Glomerular endothelial cell (primary cell): ENCODE results near the gene STON2. TPM values are rescaled to one million over a fixed set of nuclear protein-coding genes. Genes with fewer than 3 reads are reported as not detected.

Experiments
- DNase-seq: peaks from one replicate; pipeline ENCODE4 v3.0.0-alpha.2; 2011; ENCODE audit warnings: low read depth, low spot score; ENCODE audit errors: extremely low read depth
- total RNA-seq: library from RNA; depleted of rRNA; stranded (reverse); fragments of >200 nt; gene quantifications from 2 replicates; pipeline ENCODE4 v1.2.3, GENCODE V29; 2015

STON2 gene
- total RNA-seq, 1 donor from 2014 or later: 6.4 TPM

- no peak for DNase-seq
Observed at GRCh38 chr14:81340201-81340600, 59.9 kb downstream of the STON2 start.

GRCh38 chr14:81337073-81337472, 63.1 kb downstream of the STON2 start:
- DNase-seq: no peak

GRCh38 chr14:81336009-81336408, 64.1 kb downstream of the STON2 start:
- no peak for DNase-seq

DNA sequence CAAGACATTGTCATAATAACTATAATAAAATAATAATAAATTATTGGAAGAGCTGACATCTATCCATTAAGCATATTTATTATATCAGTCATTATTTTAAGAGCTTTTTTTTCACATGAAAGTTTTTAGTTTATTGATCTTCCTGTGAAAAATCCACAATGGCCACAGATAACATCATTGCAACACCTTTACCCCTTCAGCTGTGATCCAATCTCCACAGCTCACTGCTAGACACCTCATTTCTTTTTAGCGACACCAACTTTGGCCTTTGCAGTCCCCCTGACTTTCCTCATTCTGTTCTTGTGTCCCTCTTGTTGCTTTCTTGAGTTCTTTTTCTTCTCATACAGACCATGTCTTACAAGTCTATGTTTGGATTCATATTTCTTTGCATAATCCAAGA, 67.4 kb downstream of the STON2 start:
- DNase-seq: no peak

DNA sequence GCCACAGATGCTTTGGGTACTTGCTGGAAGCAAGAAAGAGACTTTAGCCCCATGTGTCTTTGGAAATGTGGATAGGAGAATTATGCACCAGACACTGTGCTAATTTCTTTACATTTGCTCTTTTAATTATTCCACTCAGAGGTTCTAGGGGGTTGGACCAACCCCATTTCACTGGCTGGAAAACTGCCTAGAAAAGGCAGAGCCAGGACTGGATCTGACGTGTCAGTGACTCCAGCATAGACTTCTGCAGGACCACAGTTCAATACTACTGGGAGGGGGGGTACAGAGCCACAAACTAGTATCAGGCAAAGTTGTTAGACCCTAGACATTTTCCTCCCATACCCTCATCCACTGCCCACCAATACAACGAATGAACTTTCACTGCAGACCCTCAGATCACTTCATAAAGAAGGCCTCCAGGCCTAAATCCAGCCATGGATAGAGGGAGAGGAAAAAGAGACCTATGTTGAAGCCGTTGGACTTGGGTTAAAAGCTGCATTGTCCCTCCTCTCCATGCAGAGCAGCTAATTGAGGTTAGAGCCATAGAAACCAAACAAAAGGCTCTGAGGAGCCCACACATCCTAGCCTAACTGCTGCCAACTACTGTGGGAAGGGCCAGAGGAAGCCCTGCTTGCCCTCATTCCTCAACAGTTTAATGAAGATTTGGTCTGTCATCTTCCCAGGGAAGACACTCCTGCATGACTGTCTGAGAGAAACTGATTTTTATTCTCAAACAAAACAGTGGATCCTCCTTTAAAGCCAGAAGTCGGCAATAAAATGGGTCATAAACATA, 68.7 kb downstream of the STON2 start:
- no peak for DNase-seq

DNA sequence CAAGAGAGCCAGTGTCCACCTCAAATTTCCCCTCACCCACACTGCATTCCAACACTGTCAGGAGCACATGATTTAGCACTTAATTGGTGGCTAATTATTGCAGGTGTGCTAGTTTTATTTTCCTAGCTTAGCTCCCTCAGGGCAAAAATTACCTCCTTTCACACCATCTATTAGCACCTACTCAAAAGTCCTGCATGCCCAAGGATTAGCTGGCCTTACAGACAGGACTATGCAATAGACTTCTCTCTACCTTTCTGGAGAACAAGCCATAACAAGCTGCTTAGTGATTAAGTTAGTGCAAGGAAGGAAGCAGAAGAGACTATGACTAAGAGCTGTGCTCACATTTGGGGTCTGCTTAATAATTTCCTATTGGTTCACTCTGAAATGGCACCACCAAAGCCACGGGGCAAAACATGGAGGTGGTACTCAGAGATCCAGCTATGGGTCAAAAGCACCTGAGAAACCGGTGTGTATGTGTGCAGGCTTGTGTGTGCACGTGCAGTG, 69.5 kb downstream of the STON2 start:
- no peak for DNase-seq

DNA sequence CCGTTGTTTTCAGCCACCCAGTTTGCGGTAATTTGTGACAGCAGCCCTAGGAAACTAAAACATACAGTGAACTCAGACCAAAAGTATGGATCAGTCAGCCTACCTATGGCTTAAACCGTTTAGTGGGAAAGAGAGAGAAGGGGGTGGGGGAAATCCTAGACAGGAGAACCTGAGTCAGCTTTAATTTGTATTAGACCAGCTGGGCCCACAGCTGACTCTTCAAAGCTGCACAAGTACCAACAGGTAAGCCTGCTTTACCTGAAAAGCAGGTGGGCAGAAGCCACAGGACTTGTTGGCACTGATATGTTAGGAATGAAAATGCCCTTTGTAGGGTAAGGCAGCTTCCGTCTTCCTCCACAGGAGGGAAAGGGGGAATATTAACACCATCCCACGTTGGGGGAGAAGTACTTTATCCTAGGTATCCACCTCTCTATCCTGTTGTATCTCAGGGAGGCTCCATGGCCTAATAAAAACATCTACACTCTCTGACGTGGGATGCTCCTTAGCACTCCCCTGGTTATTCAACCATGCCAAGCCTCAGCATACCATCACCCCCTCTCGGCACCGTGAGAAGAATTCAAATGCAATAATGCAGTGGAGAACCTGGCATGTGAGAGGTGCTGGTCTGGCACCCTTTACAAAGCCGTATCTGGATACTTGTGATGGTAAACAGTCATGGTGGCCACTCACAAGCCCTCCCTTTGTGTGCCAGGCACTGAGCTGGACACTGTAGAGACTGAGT, 70.3 kb downstream of the STON2 start:
- DNase-seq: no peak

DNA sequence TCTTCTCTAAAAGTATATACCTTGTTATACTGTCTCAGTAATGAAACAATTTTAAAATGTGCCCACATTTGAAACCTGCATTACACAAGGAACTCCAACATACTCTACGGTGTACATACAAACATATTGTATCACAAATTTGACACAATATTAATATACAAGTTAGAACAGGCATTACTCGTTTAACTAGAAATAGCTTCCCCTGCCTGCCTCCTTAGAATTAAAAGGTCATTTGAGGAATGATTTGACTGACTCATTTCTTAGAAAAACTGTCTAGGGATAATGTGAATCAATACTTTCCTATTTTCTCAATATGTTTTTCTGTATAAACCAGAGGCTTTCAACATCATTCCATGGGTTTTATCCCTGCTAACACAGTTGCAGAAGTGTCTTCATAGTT, 73.7 kb downstream of the STON2 start:
- DNase-seq: no peak

DNA sequence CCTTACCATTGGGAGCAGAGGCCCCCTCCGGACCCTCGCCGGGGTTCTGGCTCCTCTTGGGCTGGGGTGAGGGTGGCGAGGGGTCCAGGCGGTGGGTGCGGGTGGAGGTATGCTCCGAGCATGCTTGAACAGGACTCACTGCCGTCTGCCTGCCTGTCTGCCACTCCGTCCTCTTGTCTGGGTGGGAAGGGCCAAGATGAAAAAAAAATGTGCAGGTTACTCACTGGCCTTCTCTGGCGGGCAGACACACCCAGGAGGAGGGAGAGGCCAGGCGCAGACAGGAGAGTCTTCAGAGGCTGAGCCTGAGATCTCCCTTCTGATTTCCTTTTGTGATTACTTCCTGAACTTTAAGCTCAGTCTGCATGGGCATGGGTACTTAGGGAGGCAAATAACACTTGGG, 76.1 kb downstream of the STON2 start:
- DNase-seq: no peak

GRCh38 chr14:81323093-81323492, 77.0 kb downstream of the STON2 start:
- no peak for DNase-seq

DNA sequence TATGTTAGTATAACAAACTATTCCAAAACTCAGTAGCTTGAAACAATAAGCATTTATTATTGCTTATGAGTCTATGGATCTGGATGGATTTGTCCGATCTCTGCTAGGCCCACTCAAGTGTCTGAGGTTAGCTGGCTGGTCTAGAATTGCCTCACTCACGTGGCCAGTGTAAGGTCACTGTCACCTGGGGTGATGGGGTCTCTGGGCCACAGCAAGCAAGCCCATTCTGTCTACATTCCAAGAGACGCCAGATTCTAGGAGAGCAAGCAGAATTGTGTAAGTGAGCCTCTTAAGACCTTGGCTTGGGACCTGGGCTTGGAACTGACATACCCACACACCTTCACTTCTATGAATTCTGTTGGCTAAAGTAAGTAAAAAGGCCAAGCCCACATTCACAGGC, 80.2 kb downstream of the STON2 start:
- DNase-seq: no peak

GRCh38 chr14:81319314-81319713, 80.8 kb downstream of the STON2 start:
- no peak for DNase-seq

DNA sequence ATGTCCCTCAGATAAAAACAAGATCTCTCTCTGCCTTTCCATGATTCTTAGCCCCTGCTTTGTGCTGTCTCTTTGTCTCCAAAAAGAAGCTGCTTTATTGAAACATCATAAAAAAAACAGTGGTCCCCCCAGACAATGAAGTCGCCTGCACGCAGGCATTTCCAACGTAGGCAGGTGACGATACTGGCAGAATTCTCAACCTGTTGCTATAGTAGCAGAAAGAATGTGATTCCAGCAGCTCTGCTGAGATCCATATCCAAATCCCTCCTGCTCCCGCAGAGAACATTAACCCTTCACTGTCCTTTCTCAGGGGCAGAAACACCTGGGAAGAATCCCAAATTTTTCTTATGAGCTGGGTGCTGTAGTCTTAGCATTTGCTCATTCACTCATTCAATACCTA, 84.8 kb downstream of the STON2 start:
- no peak for DNase-seq

- DNase-seq: no peak
Observed at GRCh38 chr14:81314443-81315175, 85.5 kb downstream of the STON2 start.

GRCh38 chr14:81313775-81314429, 86.2 kb downstream of the STON2 start:
- DNase-seq: no peak

GRCh38 chr14:81313200-81313599, 86.9 kb downstream of the STON2 start:
- DNase-seq: no peak

DNA sequence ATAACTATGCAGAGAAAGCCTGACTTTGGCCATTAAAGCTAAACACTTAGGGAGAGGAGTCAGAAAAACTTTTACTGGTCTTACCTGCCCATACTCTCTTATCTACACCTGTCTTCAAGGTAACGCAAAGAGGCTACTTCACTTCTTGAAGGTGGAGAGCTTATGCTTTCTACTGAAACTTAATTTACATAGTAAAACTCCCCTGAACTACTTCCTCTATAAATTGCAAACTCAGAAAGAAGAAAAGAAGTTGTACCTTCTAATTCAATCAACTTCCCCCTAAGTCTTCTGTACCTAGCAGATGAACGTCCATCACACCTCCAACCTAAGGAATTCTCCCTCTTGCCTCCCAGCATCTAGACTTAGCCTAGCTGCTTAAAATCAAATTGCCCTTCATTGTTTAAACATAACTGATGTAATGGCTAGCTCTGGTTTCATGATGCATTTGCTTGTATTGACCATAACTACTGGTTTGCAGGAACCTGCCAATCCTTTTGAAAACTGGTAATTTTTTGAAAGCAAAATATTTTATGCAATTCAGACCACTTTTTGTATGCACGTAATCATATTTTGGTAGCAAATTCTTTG, 87.7 kb downstream of the STON2 start:
- no peak for DNase-seq

DNA sequence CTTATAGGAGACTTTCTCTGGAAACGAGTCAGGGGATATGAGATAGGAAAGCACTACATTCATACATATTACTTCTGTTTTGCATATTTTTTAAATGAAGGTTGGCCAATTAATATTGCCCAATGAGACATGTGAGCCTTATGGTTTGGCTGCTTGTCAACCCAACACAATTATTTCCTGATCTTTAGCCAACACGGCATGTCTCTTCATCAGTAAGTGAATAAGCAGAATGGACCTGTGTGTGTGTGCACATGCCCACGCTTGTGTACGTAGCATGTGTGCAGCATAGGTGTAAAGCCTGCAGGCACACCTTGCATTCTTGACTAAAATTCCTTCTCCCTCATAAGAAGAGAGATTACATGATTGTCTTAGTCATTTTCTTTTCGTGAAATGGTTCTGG, 88.3 kb downstream of the STON2 start:
- no peak for DNase-seq

- no peak for DNase-seq
Observed at GRCh38 chr14:81311141-81311540, 89.0 kb downstream of the STON2 start.

DNA sequence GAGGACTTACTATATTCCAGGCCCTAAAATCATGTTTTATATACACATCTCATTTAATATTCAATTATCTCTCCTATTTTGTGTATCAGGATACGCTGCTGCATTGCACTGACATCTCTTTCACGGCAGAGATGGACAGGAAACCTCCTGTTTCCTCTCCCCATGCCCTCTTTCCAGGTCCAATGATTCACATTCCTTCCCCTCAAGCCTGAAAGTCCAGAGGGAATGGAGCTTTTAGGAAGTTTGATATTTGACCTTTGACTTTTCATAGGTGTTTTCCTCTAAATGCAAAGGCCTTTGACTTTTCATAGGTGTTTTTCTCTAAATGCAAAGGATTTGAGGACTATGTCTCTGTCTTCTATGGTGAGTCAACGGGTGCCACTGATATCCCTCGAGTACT, 89.5 kb downstream of the STON2 start:
- no peak for DNase-seq

DNA sequence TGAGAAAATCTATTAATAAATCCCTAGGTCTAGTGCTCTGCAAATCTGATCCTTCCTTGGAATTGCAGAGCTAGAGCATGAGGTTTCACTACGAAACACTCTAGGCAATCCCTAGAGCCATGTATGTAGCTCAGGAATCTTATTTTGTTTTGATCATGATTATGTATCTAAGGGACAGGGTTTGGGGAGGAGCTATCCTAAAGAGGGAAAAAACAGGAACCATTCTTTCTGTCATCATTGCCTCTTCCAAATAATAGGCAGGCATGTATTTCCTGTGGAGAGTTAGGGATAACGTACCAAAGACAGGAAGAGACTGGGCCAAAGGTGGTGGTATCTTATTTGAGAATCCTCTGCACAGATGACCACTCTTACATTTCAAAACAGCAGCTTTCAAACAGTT, 90.6 kb downstream of the STON2 start:
- DNase-seq: no peak
